MV-4-11 (cell line): ENCODE results near the gene FHIP1B.

ENCODE experiments used
- DNase-seq: peaks from one replicate; lab custom pipeline; 2025; lab: John Stamatoyannopoulos, UW

FHIP1B gene

DNA sequence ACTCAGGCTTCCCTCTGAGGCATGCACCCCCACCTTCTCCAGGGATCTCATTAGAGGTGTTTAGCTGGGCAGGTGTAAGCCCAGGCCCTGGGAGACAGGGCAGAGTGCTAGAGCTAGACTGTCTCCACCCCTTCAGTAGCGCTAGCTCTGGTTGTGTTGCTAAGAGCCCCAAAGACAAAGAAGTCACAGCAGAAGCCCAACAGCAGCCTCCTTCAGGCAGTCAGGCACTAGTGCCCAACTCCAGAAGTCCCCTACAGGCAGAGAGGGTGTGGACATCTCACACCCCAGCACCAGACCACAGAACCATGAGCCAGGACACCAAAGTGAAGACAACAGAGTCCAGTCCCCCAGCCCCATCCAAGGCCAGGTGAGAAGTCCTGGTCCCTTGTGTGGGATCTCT, 4.5 kb upstream of the FHIP1B start, which contains the start of gene CNGA4:
Gene CNGA4 (plus strand): TSS at position 188 of the 400 bp plus-strand sequence. CDS start 118 bp downstream, at position 306.
- no peak for DNase-seq

DNA sequence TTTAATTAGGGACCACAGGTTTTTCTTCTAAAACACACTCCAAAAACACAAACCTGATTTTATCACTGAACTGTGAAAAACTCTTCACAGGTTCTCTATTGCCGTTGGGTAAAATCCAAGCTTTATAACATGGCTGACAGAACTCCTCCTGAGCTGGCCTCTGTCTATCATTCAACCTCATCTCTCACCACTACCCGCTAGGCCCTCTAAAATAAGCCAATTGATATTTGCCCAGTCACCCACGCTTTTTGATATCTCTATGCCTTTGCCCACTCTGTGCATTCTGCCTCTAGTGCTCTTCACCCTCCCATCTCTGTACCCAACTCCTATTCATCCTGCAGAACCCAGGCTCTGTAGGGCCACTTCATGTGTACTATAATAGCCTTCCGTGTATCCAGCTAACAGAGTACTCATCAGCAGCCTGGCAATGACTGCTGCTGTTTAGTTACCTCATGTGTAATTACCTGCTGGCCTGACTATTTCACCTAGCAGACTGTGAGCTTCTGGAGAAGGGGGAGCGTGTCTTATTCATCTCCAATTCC, 3.4 kb upstream of the FHIP1B start:
- DNase-seq = no peak

DNA sequence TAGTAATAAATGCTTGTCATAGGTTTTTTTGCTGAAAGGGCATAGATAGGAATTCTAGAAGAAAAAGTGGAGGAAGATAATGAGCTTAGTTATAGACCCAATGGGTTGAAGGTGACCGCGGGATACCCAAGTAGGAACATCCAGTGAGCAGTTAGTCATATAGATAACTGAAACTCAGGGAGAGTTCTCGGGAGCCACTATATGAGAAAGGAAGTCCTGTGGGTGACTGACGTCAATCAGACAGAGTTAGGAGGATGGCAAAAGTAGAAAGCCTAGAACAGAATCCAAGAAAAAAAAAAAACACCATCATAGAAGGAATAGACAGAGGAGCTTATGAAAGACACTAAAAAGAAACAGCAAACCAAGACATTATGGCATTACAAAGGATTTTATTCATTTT, 2.8 kb upstream of the FHIP1B start:
- DNase-seq = peak; percentile 66

DNA sequence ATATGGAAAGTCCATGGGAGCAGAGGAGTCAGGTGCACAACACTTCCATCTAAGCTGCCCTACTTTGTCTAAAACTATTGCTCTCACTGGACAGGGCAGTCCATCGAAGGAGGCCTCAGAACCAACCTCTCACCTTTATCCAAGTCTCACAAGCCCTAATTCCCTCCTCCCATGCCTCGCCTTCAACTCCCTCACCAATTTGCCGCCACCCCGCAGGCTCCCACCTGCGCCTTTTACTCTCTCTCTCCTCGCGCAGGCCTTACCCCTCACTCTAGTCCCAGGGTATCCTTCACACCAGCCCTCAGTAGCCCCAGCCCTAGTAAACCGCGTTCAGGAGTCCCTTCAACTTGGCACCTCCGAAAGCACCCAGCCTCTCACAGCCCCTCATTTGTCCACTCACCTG, 451 bp downstream of the FHIP1B start:
- DNase-seq = no peak

DNA sequence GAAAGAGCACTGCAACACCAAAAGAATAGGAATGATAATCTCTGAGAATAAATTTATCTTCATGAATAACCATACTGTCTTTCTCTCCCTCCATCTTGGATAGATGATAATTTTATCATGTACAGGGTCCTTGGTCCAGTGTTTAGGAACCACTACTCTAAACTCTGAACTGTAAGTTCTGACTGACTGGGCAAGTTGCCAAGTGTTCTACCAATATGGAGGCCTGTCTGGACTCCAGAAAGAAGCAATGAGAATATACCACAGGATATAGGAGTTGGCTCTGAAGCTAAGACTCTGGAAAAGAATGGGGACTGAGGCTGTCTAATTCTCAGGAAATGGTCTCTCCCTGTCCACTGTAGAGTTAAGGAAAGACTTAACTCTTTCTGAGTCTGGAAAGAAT, 1.5 kb downstream of the FHIP1B start:
- DNase-seq = no peak

DNA sequence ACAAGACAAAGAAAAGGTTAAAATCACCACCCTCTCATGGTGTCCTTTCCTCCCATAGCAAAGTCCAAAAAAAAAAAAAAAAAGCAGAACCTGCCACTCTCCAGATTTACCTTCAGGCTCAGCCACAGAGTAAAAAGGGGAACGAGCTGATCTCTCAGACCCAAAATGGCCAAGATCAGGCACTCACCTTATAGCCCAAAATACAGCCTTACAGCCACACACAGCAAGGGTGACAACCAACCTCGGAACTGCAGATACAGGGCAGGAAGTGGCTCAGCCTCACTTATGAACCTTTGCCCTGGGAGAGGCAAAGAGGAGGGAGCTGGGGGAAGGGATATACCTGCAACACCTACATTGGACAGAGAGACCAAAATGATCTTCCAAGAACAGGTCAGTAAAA, 4.5 kb downstream of the FHIP1B start:
- no peak for DNase-seq

DNA sequence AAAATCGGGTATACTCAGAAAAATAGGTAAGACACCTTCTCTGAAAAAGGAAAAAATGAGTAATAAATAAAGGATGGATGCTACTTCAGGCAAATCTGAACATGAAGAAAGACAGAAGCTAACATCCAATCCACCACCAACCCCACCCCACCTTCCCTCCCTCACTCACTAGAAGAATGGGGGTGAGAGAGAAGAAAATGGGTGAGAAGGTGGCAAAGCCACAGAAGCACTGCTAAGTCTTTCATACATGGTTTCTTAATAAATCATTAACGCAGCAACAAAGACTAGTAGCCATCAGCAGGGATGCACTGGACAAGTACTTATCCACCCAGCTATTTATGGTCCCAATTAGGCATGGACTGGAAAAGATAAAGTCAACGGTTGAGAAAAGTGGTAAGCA, 5.9 kb downstream of the FHIP1B start:
- no peak for DNase-seq

DNA sequence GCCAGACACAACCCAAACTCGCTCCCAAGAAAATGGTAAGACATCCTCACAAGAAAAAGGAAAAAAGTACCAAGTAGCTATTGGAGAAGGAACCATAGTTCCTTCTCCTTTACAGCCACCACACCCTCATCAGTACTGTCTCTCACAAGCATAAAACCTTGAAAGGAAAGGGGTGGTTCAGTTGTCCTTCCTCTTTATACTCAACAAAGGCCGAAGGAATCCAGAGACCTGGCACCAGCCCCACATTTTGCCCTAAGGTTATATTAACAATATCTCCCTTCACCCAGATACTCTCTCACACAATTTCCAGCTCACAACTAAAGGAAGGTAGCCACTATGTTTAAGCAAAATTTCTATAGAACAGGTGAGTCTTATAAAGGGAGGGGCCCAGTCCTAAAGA, 8.5 kb downstream of the FHIP1B start:
- peak; percentile 69 for DNase-seq

DNA sequence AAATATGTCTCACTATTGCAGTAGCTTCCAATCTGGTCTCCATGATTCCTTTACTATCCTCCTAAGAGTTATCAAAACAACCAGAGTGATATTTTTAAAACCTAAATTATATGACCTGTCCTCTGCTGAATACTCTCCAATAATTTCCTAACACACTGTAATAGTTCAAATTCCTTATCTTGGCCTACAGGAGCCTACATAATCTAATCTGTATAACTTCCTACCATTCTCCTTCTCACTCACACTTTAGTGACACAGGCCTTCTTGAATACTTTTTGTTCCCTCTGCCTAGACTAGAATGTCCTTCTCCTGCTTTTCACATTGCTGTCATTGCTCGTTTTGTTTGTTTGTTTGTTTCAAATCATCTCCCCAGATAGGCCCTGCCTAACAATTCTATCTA, 9.4 kb downstream of the FHIP1B start:
- no peak for DNase-seq

DNA sequence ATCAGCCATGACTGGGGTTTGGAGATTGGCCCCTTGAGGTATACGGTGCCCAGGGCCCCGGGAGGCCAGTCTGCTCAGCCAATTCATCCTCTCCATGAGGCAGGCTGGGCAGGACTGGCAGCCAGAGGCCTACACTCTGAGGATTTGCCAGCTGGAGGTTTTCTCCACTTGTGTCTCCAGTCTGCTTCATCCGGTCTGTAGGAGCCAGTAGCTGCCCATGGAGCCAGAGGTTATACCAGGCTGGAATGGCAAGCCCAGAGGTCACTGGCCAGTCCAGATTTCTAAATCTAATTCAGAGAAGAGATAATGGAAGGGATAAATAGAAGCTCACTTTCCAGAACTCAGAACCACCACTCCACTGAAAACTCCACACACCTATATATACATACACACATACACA, 10.0 kb downstream of the FHIP1B start:
- DNase-seq = no peak

DNA sequence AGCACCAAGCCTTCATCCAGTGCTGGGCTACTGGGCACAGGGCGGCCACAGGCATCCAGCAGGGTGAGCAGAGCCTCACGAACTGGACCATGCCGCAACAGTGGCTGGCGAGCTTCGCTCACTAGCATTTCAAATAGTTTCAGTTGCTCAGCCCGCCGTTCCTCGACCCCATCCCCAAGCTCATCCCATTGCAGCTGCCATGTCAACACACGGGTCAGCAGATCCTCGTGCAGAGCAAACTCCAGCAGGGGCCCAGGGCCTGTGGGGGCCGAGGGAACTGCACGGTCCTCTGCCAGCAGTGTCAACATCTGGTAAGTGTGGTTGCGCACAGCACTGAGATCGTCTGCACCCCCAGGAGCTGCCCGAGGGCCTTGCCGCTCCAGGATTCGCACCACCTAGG, 10.6 kb downstream of the FHIP1B start:
- DNase-seq = no peak

DNA sequence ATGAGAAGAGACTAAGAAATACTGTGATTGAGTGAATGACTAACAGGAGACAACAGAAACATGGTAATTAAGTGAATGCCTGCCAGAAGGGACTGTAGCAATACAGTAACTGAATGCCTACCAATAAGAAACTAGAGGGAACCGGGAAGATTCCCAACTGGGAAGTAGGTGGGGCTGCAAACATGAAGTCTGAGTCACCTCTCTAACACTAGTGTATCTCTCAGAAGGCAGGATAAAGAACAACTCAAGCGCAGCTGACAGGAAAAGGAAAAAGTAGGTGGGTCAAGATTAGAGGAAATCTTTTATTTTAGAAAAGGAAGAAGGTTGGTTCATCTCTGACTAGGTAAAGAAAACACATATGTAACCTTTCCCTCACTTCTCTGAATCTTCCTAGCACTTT, 15.1 kb downstream of the FHIP1B start:
- no peak for DNase-seq

DNA sequence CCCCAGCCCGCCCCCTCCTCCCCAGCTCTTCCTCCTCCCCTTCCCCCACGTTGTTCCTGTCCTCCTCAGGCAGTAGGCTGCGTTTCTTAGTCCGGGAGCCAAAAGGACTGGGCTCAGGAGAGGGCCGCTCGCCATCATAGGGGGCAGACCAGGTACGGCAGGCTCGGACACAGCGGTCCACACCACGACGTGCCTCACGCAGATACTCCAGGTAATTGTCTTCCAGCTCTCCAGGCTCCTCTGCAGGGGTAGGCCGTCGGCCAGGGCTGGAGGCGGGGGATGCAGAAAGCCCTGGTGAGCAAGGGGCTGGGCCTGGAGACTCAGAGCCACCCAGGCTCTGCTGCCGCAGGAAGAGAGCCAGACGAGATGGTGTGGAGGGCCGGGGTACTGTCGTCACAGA, 16.7 kb downstream of the FHIP1B start:
- no peak for DNase-seq

DNA sequence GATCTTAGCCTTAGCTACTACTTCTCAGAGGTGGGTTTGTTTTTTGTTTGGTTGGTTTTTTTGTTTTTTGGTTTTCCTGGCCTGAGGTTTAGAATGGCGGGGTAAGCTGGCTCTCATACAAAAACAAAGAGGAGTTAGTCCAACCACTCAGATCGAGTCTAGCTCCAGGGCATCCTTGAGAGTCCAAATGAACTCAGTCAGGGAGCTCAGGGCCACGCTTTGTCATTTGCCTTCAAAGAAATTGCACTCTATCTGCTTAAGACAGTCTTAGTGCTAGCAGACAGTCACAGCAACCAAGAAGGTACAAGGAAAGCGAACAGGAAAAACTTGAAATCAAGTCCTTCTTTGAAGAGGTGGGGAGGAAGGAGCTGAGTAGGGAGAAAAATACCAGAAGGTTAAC, 17.9 kb downstream of the FHIP1B start:
- DNase-seq = no peak

DNA sequence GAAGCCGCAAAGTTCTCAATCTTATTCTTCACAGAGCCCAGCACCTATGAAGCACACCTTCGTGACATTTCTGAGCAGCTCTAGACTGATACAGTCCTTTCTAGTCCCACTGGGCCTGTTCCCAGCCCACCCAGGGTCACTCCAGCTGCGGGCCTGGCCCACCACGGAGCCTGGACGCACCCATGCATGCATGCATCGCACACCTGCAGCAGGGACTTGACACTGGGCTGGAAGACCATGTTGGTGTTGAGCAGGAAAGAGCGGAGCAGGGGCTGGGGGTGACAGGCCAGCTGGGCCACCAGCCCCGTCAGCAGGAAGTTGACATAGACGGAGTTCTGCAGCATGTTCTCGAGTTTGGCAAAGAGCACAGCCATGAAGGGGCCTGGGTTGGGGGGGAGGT, 19.9 kb downstream of the FHIP1B start:
- DNase-seq = no peak

DNA sequence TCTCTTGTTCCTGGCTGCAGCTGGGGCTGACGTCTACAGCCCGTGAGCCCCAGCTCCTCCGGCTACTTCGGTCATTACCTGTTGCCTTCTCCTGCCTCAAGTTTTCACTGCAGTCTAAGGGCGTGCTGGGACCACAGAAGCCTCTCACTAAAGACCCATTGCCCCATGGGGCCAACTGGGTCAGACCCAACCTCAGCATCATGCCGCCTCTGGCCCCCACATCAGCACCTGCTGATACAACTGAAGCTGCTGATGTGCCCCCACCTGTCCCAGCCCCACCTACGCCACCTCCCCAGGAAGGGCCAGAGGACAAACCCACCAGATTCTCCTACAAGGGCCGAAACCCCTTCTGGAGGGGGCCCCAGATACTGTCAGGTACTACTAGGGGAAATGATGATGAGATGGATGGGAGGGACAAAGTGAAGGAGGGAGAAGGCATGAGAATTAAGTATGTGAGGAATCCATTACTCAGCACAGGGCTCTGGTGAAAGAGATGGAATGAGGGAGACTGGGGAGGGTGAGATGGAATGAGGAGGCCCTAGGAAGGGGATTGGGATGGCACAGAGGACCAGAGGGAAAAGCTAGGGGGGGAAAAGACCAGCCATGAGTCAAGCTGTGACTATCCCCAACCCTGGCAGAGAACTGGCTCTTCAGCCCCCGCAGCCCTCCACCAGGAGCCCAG, 24.0 kb downstream of the FHIP1B start:
- no peak for DNase-seq

DNA sequence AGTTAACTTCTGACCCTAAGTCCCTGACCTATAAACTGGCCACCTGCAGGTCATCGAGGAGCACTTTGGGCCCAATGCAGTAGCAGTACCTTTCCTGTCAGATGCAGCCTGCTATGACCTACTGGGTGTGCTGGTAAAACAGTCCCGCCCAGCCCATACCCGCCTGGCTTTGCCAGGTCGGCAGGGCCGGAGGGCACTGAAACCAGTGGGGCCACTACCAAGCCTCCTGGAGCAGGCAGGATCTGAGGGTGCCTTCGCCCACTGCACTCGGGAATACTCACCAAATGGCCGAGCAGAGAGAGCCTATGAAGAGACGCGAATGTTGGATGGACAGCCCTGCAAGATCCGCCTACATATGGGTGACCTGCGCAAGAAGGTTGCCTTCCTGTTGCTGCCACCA, 24.6 kb downstream of the FHIP1B start:
- no peak for DNase-seq

DNA sequence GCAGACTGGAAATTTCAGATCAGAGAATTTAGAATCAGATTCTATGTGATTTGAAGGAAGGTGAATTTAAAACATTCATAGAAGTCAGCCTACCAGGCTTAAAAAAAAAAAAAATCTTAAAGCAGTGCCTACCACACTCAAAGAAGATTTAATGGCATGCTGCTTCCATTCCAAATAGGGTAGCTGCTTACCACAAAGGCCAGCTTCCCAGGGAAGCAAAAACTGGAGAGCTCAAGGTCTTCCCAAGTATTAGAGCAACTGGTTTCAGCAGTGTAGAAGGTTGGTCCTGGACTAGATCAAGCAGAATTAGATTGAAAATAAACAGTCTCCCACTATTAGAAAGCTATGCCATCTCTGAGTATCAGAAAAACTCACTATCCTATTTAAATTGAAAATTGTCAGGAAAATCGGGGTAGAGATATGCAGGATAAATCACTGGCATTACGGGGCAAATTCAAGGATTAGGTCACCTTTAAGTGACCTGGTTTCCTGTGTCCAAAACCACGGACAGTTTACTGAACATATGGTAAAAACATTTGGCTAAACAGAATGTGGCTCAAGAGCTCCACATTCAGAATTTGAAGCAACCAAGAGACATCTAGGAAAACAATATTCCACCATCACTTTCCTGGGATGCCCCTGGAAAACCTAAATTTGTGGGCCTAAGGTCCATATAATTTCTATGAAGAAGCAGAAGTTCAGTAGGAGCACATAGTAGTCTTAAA, 27.8 kb downstream of the FHIP1B start:
- DNase-seq = no peak

DNA sequence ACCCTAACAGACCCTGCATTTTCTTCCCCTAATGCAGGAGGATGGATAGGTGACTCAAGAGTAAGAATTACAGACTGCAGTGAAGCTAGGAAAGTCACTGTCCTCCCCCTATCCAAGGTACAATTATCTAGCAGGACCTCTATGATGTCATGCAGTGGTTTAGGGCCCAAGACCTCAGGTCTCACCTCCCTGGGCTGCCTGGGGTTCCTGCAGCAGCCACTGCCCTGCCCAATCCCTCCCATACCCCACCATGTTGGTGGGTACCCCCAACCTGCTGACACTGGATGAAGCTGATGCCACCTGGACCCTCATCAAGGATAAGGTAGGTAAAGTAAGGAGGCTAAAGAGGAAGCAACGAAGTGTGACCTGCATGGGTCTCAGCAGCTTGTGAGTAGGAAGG, 29.1 kb downstream of the FHIP1B start, which contains the start of gene C11orf42:
Gene C11orf42 (plus strand): TSS at position 192 of the 400 bp plus-strand sequence. CDS start 59 bp downstream, at position 251.
- no peak for DNase-seq

DNA sequence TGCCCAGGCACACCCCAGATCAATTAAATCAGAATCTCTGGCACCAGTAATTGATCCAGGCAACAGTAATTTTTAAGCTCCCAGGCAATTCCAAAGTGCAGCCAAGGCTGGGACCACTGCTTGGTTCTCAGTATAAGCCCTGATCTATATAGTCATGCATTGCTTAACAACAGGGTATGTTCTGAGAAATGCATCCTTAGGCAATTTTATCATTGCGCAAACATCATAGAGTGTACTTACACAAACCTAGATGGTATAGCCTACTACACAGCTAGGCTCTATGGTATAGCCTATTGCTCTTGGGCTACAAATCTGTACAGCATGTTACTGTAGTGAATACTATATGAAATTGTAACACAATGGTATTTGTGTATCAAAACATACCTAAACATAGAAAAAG, 29.7 kb downstream of the FHIP1B start:
- DNase-seq = peak; percentile 95

DNA sequence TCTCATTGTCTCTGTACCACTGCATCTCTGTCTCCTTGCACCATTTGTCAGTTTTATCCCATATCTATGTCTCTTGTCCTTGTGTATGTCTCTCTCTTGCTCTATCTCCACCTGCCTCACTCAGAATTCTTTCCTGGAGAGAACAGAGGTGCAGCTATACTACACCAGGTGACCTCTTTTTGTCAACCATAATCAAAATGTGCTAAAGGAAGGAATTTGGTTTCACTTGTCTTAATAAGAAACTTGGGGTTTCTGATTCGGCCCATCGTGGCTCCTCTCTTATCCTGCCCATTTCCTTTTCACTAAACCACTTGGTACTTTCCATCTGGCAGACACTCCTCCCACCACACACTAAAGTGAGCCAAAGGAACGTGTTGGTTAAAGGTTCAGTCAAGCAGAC, 31.1 kb downstream of the FHIP1B start:
- DNase-seq = peak; percentile 73

DNA sequence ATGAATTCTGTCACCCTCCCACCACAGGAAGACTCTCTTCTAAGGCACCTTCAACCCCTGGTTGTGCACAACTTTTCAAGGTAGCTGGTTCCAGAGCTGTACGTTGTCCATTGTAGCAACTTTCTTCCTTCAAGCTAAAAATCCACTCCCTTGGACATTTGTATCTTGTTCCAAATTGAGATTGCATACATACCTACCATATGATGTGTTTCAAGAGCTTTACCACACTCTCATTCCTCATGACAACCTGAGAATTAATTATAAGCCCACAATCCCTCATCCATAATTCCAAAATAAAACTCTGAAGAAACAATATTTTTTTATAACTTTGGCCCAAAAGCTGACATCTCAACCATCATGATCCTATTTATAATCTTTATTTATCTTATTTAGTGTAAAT, 32.4 kb downstream of the FHIP1B start:
- DNase-seq = no peak

DNA sequence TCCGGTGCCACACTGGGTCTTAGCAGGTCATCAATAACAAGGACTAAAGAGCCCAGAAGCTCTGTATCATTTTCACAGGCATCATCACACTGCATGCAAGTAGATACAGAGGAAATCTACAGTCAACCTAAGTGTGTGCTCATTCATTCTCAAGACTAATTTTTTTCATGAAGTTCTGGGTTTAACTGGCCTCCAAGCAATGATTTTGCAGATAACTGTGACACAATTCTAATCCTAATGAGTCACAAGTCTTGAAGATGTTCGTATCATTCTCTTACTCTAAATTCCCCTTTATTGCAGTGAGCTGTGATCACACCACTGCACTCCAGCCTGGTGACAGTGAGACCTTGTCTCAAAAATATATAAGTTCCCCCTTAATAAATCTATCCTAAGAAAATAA, 33.0 kb downstream of the FHIP1B start:
- DNase-seq = peak; percentile 84
